ENCODE results near the gene RADX.

Gene RADX

GRCh38 chrX:106716463-106716862, 104.7 kb downstream of the RADX start:
- no peaks in the 10 kb centered on the region for H3K4me1 ChIP-seq (ENCODE audit: low read length)
- H3K79me2 ChIP-seq (ENCODE audit: low read length), result no peaks in the 10 kb centered on the region
- no peaks in the 10 kb centered on the region for H3K9me3 ChIP-seq (ENCODE audit: insufficient read depth, low read length)
- H4K20me1 ChIP-seq (ENCODE audit: insufficient read depth, low read length), result no peaks in the 10 kb centered on the region
- TF ChIP-seq EZH2phosphoT487 (IDR thresholded peaks at IDR 0.05; ENCODE audit: low read depth), result no peak
- no peak for TF ChIP-seq CTCF (IDR thresholded peaks at IDR 0.05; ENCODE audit: low read depth, low read length)
- no peaks in the 10 kb centered on the region for H3K36me3 ChIP-seq (replicated peaks; ENCODE audit: low read depth, low read length)
- H3K4me3 ChIP-seq (ENCODE audit: low read length), result no peak overlapping the region
- H3K9ac ChIP-seq (ENCODE audit: low read length), result no peak overlapping the region
- no peak overlapping the region for H3K27ac ChIP-seq (ENCODE audit: low read length)
- H3K4me2 ChIP-seq (ENCODE audit: low read length), result no peak overlapping the region
- H3K27me3 ChIP-seq (ENCODE audit: low read depth, low read length), result no peaks in the 10 kb centered on the region
- H2AFZ ChIP-seq (ENCODE audit: low read depth, low read length), result no peak overlapping the region

- no peaks in the 10 kb centered on the region for H3K79me2 ChIP-seq (ENCODE audit: low read length)
- H3K4me3 ChIP-seq (ENCODE audit: low read length), result no peak overlapping the region
- no peaks in the 10 kb centered on the region for H3K4me1 ChIP-seq (ENCODE audit: low read length)
- no peaks in the 10 kb centered on the region for H4K20me1 ChIP-seq (ENCODE audit: insufficient read depth, low read length)
- no peak overlapping the region for H3K9ac ChIP-seq (ENCODE audit: low read length)
- no peaks in the 10 kb centered on the region for H3K27me3 ChIP-seq (ENCODE audit: low read depth, low read length)
- H2AFZ ChIP-seq (ENCODE audit: low read depth, low read length), result no peak overlapping the region
- no peaks in the 10 kb centered on the region for H3K36me3 ChIP-seq (replicated peaks; ENCODE audit: low read depth, low read length)
- TF ChIP-seq CTCF (IDR thresholded peaks at IDR 0.05; ENCODE audit: low read depth, low read length) (no peak), EZH2phosphoT487 (IDR thresholded peaks at IDR 0.05; ENCODE audit: low read depth) (no peak)
- H3K27ac ChIP-seq (ENCODE audit: low read length), result no peak overlapping the region
- no peaks in the 10 kb centered on the region for H3K9me3 ChIP-seq (ENCODE audit: insufficient read depth, low read length)
- H3K4me2 ChIP-seq (ENCODE audit: low read length), result no peak overlapping the region
These were observed 106.9 kb downstream of the RADX start for GRCh38 chrX:106718709-106719108.

- H3K9me3 ChIP-seq (ENCODE audit: insufficient read depth, low read length), result no peaks in the 10 kb centered on the region
- no peaks in the 10 kb centered on the region for H3K36me3 ChIP-seq (replicated peaks; ENCODE audit: low read depth, low read length)
- no peaks in the 10 kb centered on the region for H3K27me3 ChIP-seq (ENCODE audit: low read depth, low read length)
- no peaks in the 10 kb centered on the region for H3K79me2 ChIP-seq (ENCODE audit: low read length)
- no peak for TF ChIP-seq EZH2phosphoT487 (IDR thresholded peaks at IDR 0.05; ENCODE audit: low read depth)
- no peak for TF ChIP-seq CTCF (IDR thresholded peaks at IDR 0.05; ENCODE audit: low read depth, low read length)
- H3K4me2 ChIP-seq (ENCODE audit: low read length), result no peak overlapping the region
- no peaks in the 10 kb centered on the region for H3K4me1 ChIP-seq (ENCODE audit: low read length)
- no peak overlapping the region for H3K9ac ChIP-seq (ENCODE audit: low read length)
- H3K4me3 ChIP-seq (ENCODE audit: low read length), result no peak overlapping the region
- no peak overlapping the region for H2AFZ ChIP-seq (ENCODE audit: low read depth, low read length)
- H4K20me1 ChIP-seq (ENCODE audit: insufficient read depth, low read length), result no peaks in the 10 kb centered on the region
- no peak overlapping the region for H3K27ac ChIP-seq (ENCODE audit: low read length)
These were observed 114.2 kb downstream of the RADX start for GRCh38 chrX:106725931-106726330.

- H3K9me3 ChIP-seq (ENCODE audit: insufficient read depth, low read length), result no peaks in the 10 kb centered on the region
- H4K20me1 ChIP-seq (ENCODE audit: insufficient read depth, low read length), result no peaks in the 10 kb centered on the region
- no peaks in the 10 kb centered on the region for H3K4me1 ChIP-seq (ENCODE audit: low read length)
- no peak within 1 kb of the TSS for H3K9ac ChIP-seq (ENCODE audit: low read length)
- H3K36me3 ChIP-seq (replicated peaks; ENCODE audit: low read depth, low read length), result no peaks in the 10 kb centered on the region
- no peak within 1 kb of the TSS for H3K4me3 ChIP-seq (ENCODE audit: low read length)
- no peak within 1 kb of the TSS for H3K4me2 ChIP-seq (ENCODE audit: low read length)
- no peak within 1 kb of the TSS for H2AFZ ChIP-seq (ENCODE audit: low read depth, low read length)
- H3K79me2 ChIP-seq (ENCODE audit: low read length), result no peaks in the 10 kb centered on the region
- H3K27ac ChIP-seq (ENCODE audit: low read length), result no peak within 1 kb of the TSS
- TF ChIP-seq EZH2phosphoT487 (IDR thresholded peaks at IDR 0.05; ENCODE audit: low read depth), result no peak
- no peak for TF ChIP-seq CTCF (IDR thresholded peaks at IDR 0.05; ENCODE audit: low read depth, low read length)
- no peaks in the 10 kb centered on the region for H3K27me3 ChIP-seq (ENCODE audit: low read depth, low read length)
These were observed 115.0 kb downstream of the RADX start, which contains the start of gene RNF128 for GRCh38 chrX:106726485-106727437. Gene RNF128 (plus strand): TSS chrX:106726701. CDS start chrX:106726914, 213 bp downstream.
